RWPE1 (cell line): ENCODE data around the gene CCDC169.
"Not testable (repeated sequence)": the region's sequence is repeated elsewhere in the genome, so short reads cannot be mapped to it uniquely, and the experiment has no call there.

ENCODE experiments used
- CTCF ChIA-PET: fragments of 350-600 bp; sonication (Branson Sonifier 250); formaldehyde crosslinking; extraction: SDS; loops from one replicate; lab custom pipeline; 2021; lab: Yijun Ruan, JAX
- POLR2A ChIA-PET: fragments of 400-600 bp; formaldehyde crosslinking; extraction: SDS; loops from one replicate; lab custom pipeline; 2020; ENCODE audit warnings: antibody characterized with exemption; ENCODE audit not compliant: low non-redundant PET; lab: Yijun Ruan, JAX
- DNase-seq: peaks from one replicate; pipeline ENCODE4 v3.0.0; 2012; ENCODE audit warnings: low spot score
- H3K27ac ChIP-seq: fragments of 450-650 bp; 2 replicates; pipeline ENCODE4 v1.5.1; 2017
- CTCF ChIP-seq: fragments of 450-650 bp; conservative IDR thresholded peaks from 2 replicates; pipeline ENCODE4 v1.5.1; 2017; ENCODE audit warnings: low read depth, mild to moderate bottlenecking

The CCDC169 gene

GRCh38 chr13:36313047-36313969 is 15.7 kb upstream of the CCDC169 start:
- no peak for DNase-seq
- no peak overlapping the region for H3K27ac ChIP-seq
- CTCF ChIA-PET: interaction anchor here (1.2 kb wide), 1 partner anchor 26 kb away, joined by 4 read pairs; no protein-coding TSS in a partner anchor
- POLR2A ChIA-PET: no interaction called here
- no peak for TF ChIP-seq CTCF

- POLR2A ChIA-PET: no interaction called here
- H3K27ac ChIP-seq: no peak overlapping the region
- CTCF ChIA-PET: no interaction called here
- DNase-seq: no peak
- no peak for TF ChIP-seq CTCF
These were observed 12.9 kb upstream of the CCDC169 start for GRCh38 chr13:36310417-36311108.

GRCh38 chr13:36302289-36302688 is 4.7 kb upstream of the CCDC169 start:
- POLR2A ChIA-PET: no interaction called here
- DNase-seq: no peak
- CTCF ChIA-PET: interaction anchor here (1.7 kb wide), 1 partner anchor 20 kb away, joined by 5 read pairs; no protein-coding TSS in a partner anchor
- no peak for TF ChIP-seq CTCF
- H3K27ac ChIP-seq: no peak overlapping the region

GRCh38 chr13:36299469-36299868 is 1.9 kb upstream of the CCDC169 start:
- H3K27ac ChIP-seq, POLR2A ChIA-PET, DNase-seq: not testable (repeated sequence)
- CTCF ChIA-PET: interaction anchor here (0.6 kb wide), 1 partner anchor 100 kb away, joined by 3 read pairs; no protein-coding TSS in a partner anchor

- no peak for TF ChIP-seq CTCF
- POLR2A ChIA-PET: no interaction called here
- no peak overlapping the region for H3K27ac ChIP-seq
- DNase-seq: no peak
- CTCF ChIA-PET: no interaction called here
These were observed 988 bp upstream of the CCDC169 start for GRCh38 chr13:36298535-36299068.

- no peak for DNase-seq
- POLR2A ChIA-PET: no interaction called here
- no peak overlapping the region for H3K27ac ChIP-seq
- CTCF ChIA-PET: no interaction called here
- TF ChIP-seq CTCF: no peak
These were observed 3.5 kb downstream of the CCDC169 start for GRCh38 chr13:36294096-36294495.
